Keratinocyte (primary cell): Measurements from ENCODE around the gene USP17L5. TPM values are rescaled to one million over a fixed set of nuclear protein-coding genes. Genes with fewer than 3 reads are reported as not detected.
"Not testable (repeated sequence)": the region's sequence is repeated elsewhere in the genome, so short reads cannot be mapped to it uniquely, and the experiment has no call there.

Experiments used
- DNase-seq: peaks from one replicate; pipeline ENCODE4 v3.0.0-alpha.2; 2011; ENCODE audit warnings: low read depth, missing footprints, low spot score
- FAIRE-seq: peaks from 2 replicates; lab custom pipeline; 2011; peaks lifted over from hg19 to GRCh38; lab: Jason Lieb, UNC
- H2AFZ ChIP-seq: 2 replicates; pipeline ENCODE4 v1.6.0; 2012; ENCODE audit warnings: low read length, control low read depth, inconsistent platforms; ENCODE audit not compliant: control insufficient read depth
- H3K27ac ChIP-seq: 2 replicates; pipeline ENCODE4 v1.5.1; 2011; ENCODE audit warnings: low read length; ENCODE audit not compliant: control insufficient read depth, insufficient read depth
- H3K27me3 ChIP-seq: 3 replicates; pipeline ENCODE4 v1.6.0; 2011; ENCODE audit warnings: low read length; ENCODE audit not compliant: control insufficient read depth, insufficient read depth; ENCODE audit errors: extremely low read depth
- H3K36me3 ChIP-seq, 2 experiments: 2 replicates in 1 of 2; 3 replicates in 1 of 2; pipeline ENCODE4 v1.5.1; 2011; ENCODE audit warnings: low read length in 2 of 2, mild to moderate bottlenecking in 1 of 2; ENCODE audit not compliant: control insufficient read depth in 2 of 2, insufficient read depth in 2 of 2; ENCODE audit errors: extremely low read depth in 1 of 2
- H3K4me1 ChIP-seq: 3 replicates; pipeline ENCODE4 v1.5.1; 2011; ENCODE audit warnings: low read length; ENCODE audit not compliant: control insufficient read depth, insufficient read depth; ENCODE audit errors: extremely low read depth
- H3K4me2 ChIP-seq: 3 replicates; pipeline ENCODE4 v1.6.0; 2011; ENCODE audit warnings: low read depth, low read length; ENCODE audit not compliant: control insufficient read depth, insufficient read depth; ENCODE audit errors: extremely low read depth
- H3K4me3 ChIP-seq, 3 experiments: fragments of 200-600 bp in 1 of 3; sonication (generic) in 1 of 3; 2 replicates in 2 of 3; 3 replicates in 1 of 3; pipeline ENCODE4 v1.5.1; 2011 to 2016; ENCODE audit warnings: low read length in 3 of 3, mild to moderate bottlenecking in 3 of 3, control low read depth in 2 of 3, inconsistent platforms in 1 of 3, low read depth in 1 of 3, mixed read lengths in 1 of 3, mixed run types in 1 of 3, moderate library complexity in 1 of 3; ENCODE audit not compliant: control insufficient read depth in 2 of 3, insufficient read depth in 2 of 3; ENCODE audit errors: extremely low read depth in 1 of 3
- H3K79me2 ChIP-seq: 2 replicates; pipeline ENCODE4 v1.6.0; 2012; ENCODE audit warnings: low read length; ENCODE audit not compliant: control insufficient read depth, insufficient read depth
- H3K9ac ChIP-seq: 3 replicates; pipeline ENCODE4 v1.6.0; 2011; ENCODE audit warnings: low read length; ENCODE audit not compliant: control insufficient read depth, insufficient read depth; ENCODE audit errors: extremely low read depth
- H3K9me1 ChIP-seq: 3 replicates; pipeline ENCODE4 v1.6.0; 2011; ENCODE audit warnings: low read length; ENCODE audit not compliant: control insufficient read depth, insufficient read depth; ENCODE audit errors: extremely low read depth
- H3K9me3 ChIP-seq: 2 replicates; pipeline ENCODE4 v1.5.1; 2012; ENCODE audit warnings: low read depth, low read length; ENCODE audit not compliant: control insufficient read depth
- H4K20me1 ChIP-seq: 3 replicates; pipeline ENCODE4 v1.6.0; 2011; ENCODE audit warnings: low read length; ENCODE audit not compliant: control insufficient read depth, insufficient read depth; ENCODE audit errors: extremely low read depth
- dilution Hi-C: fragments of 300-500 bp; cut with MboI; formaldehyde crosslinking; loops from one replicate; pipeline ENCODE4 v1.7.0; 2020; ENCODE audit warnings: low sequenced_read_pairs; ENCODE audit not compliant: extremely low pct_ligation_motif_present
- polyA minus RNA-seq, 3 experiments: library from RNA; depleted of rRNA, polyadenylated mRNA; stranded (reverse); fragments of >200 nt; gene quantifications; 1 replicate in 1 of 3; 2 replicates in 1 of 3; 3 replicates in 1 of 3; pipeline ENCODE4 v1.2.3, GENCODE V29; 2011
- polyA plus RNA-seq, 5 experiments: library from polyadenylated mRNA; depleted of rRNA in 3 of 5; stranded (reverse) in 3 of 5; stranded (forward) in 1 of 5; unstranded in 1 of 5; fragments of >200 nt; gene quantifications; 1 replicate in 1 of 5; 2 replicates in 3 of 5; 3 replicates in 1 of 5; pipeline versions ENCODE4 v1.2.1 to v1.2.3, GENCODE V29; 2011 to 2012; ENCODE audit warnings: missing spikeins in 2 of 5, low read depth in 1 of 5, low replicate concordance in 1 of 5

Gene USP17L5
- polyA plus RNA-seq: not detected in 3 replicates
- polyA plus RNA-seq (2011; ENCODE audit: low read depth): not detected
- polyA plus RNA-seq (2011; cell fraction: cytosol; rRNA removed): not detected in 2 replicates
- not detected in 2 replicates for polyA plus RNA-seq (2011; cell fraction: nucleus; rRNA removed)
- not detected in 2 replicates for polyA plus RNA-seq (2012; ENCODE audit: low replicate concordance)
- polyA minus RNA-seq: not detected in 3 replicates
- not detected for polyA minus RNA-seq (2011; cell fraction: cytosol; rRNA and poly(A)+ RNA removed)
- not detected in 2 replicates for polyA minus RNA-seq (2011; cell fraction: nucleus; rRNA and poly(A)+ RNA removed)

GRCh38 chr4:9339103-9339502, at the start of gene USP17L5:
Gene USP17L5, plus strand, starts transcription at chr4:9339403. Its CDS starts 0 bp downstream, at chr4:9339403.
- H3K27ac ChIP-seq, FAIRE-seq, H2AFZ ChIP-seq, H3K9me3 ChIP-seq, dilution Hi-C loops, H3K36me3 ChIP-seq, DNase-seq, H3K9ac ChIP-seq, H3K4me3 ChIP-seq, H3K27me3 ChIP-seq, H3K4me2 ChIP-seq, H3K4me1 ChIP-seq, H4K20me1 ChIP-seq, H3K9me1 ChIP-seq, H3K79me2 ChIP-seq: not testable (repeated sequence)

GRCh38 chr4:9324191-9324590, 15.0 kb upstream of the USP17L5 start:
- H3K27me3 ChIP-seq, H3K9me3 ChIP-seq, H3K9me1 ChIP-seq, FAIRE-seq, H3K79me2 ChIP-seq, H3K4me2 ChIP-seq, DNase-seq, H3K27ac ChIP-seq, H2AFZ ChIP-seq, H3K4me3 ChIP-seq, H3K4me1 ChIP-seq, dilution Hi-C loops, H4K20me1 ChIP-seq, H3K36me3 ChIP-seq, H3K9ac ChIP-seq: not testable (repeated sequence)

- H3K4me2 ChIP-seq, dilution Hi-C loops, FAIRE-seq, H3K27ac ChIP-seq, DNase-seq, H3K4me3 ChIP-seq, H3K79me2 ChIP-seq, H3K27me3 ChIP-seq, H3K9ac ChIP-seq, H3K36me3 ChIP-seq, H3K4me1 ChIP-seq, H3K9me1 ChIP-seq, H2AFZ ChIP-seq, H3K9me3 ChIP-seq, H4K20me1 ChIP-seq: not testable (repeated sequence)
These were observed 14.3 kb upstream of the USP17L5 start, which contains the start of gene USP17L24 for GRCh38 chr4:9324865-9325264. Gene USP17L24, plus strand, starts transcription at chr4:9325165. Its CDS starts 0 bp downstream, at chr4:9325165.

GRCh38 chr4:9329611-9330010, 9.6 kb upstream of the USP17L5 start, which contains the start of gene USP17L25:
Gene USP17L25, plus strand, starts transcription at chr4:9329911. Its CDS starts 0 bp downstream, at chr4:9329911.
- H3K9me1 ChIP-seq, H2AFZ ChIP-seq, FAIRE-seq, dilution Hi-C loops, H3K27ac ChIP-seq, H3K4me3 ChIP-seq, H3K27me3 ChIP-seq, H3K36me3 ChIP-seq, H4K20me1 ChIP-seq, H3K79me2 ChIP-seq, DNase-seq, H3K9me3 ChIP-seq, H3K4me1 ChIP-seq, H3K4me2 ChIP-seq, H3K9ac ChIP-seq: not testable (repeated sequence)

GRCh38 chr4:9334358-9334757, 4.8 kb upstream of the USP17L5 start, which contains the start of gene USP17L26:
Gene USP17L26, plus strand, starts transcription at chr4:9334658. Its CDS starts 0 bp downstream, at chr4:9334658.
- H3K4me2 ChIP-seq, H3K4me3 ChIP-seq, H3K27me3 ChIP-seq, H3K4me1 ChIP-seq, FAIRE-seq, H3K9me3 ChIP-seq, H3K79me2 ChIP-seq, DNase-seq, H3K9ac ChIP-seq, H3K9me1 ChIP-seq, H3K36me3 ChIP-seq, H4K20me1 ChIP-seq, H2AFZ ChIP-seq, dilution Hi-C loops, H3K27ac ChIP-seq: not testable (repeated sequence)
